IMR-90 (cell line): ENCODE data around the gene TNRC18. TPM values are rescaled to one million over a fixed set of nuclear protein-coding genes. Genes with fewer than 3 reads are reported as not detected.

Source experiments
- ATAC-seq: fragments of 200-7000 bp; cut with Tn5 transposase; 2 replicates; pipeline ENCODE4 v1.9.1; 2020; ENCODE audit warnings: low read depth, mild to moderate bottlenecking, moderate library complexity
- BruUV-seq: library from RNA; stranded (reverse); fragments of 400-500 nt; replicated peaks from 2 replicates; lab custom pipeline; 2021; lab: Mats Ljungman, UMichigan
- CTCF ChIA-PET: fragments of 300-600 bp; formaldehyde crosslinking; extraction: SDS; loops from one replicate; lab custom pipeline; 2021; ENCODE audit warnings: antibody characterized with exemption; lab: Yijun Ruan, JAX
- POLR2A ChIA-PET: fragments of 300-600 bp; sonication (Branson Sonifier 250); formaldehyde crosslinking; loops from one replicate; lab custom pipeline; 2022; ENCODE audit warnings: antibody characterized with exemption; ENCODE audit not compliant: unreplicated experiment; lab: Charles Lee
- DNase-seq: peaks from one replicate; pipeline ENCODE4 v3.0.0; 2013
- H2AFZ ChIP-seq: replicated peaks from 2 replicates; pipeline ENCODE3; 2013; ENCODE audit warnings: low read length, mild to moderate bottlenecking; ENCODE audit not compliant: poor library complexity
- H2AK5ac ChIP-seq: 2 replicates; pipeline ENCODE4 v1.6.1; 2013; ENCODE audit warnings: low read depth, low read length, inconsistent platforms
- H2AK9ac ChIP-seq: replicated peaks from 2 replicates; pipeline ENCODE3; 2013; ENCODE audit warnings: mild to moderate bottlenecking, low read depth, low read length, moderate library complexity; ENCODE audit not compliant: poor library complexity
- H2BK120ac ChIP-seq: 2 replicates; pipeline ENCODE4 v1.6.1; 2013; ENCODE audit warnings: low read depth, low read length, inconsistent platforms
- H2BK15ac ChIP-seq: 3 replicates; pipeline ENCODE4 v1.6.1; 2013; ENCODE audit warnings: low read depth, low read length, inconsistent platforms
- H2BK20ac ChIP-seq: 2 replicates; pipeline ENCODE4 v1.6.1; 2013; ENCODE audit warnings: low read depth, mild to moderate bottlenecking, inconsistent platforms, low read length, moderate library complexity
- H2BK5ac ChIP-seq: 2 replicates; pipeline ENCODE4 v1.6.1; 2013; ENCODE audit warnings: mild to moderate bottlenecking, low read depth, low read length, inconsistent platforms; ENCODE audit not compliant: poor library complexity, severe bottlenecking
- H3K14ac ChIP-seq: replicated peaks from 2 replicates; pipeline ENCODE4 v1.6.1; 2013; ENCODE audit warnings: low read depth, low read length, inconsistent platforms
- H3K18ac ChIP-seq: 2 replicates; pipeline ENCODE4 v1.6.1; 2013; ENCODE audit warnings: low read depth, low read length, control low read depth
- H3K23ac ChIP-seq: 2 replicates; pipeline ENCODE4 v1.6.1; 2013; ENCODE audit warnings: low read depth, low read length, inconsistent platforms
- H3K27ac ChIP-seq: 2 replicates; pipeline ENCODE4 v1.5.1; 2013; ENCODE audit warnings: mild to moderate bottlenecking, control low read depth, low read length; ENCODE audit not compliant: insufficient read depth
- H3K27me3 ChIP-seq: 2 replicates; pipeline ENCODE4 v1.6.1; 2013; ENCODE audit warnings: low read length; ENCODE audit not compliant: control insufficient read depth, insufficient read depth
- H3K36me3 ChIP-seq: 2 replicates; pipeline ENCODE4 v1.6.1; 2013; ENCODE audit warnings: low read length, mixed read lengths; ENCODE audit not compliant: control insufficient read depth, insufficient read depth
- H3K4ac ChIP-seq: 2 replicates; pipeline ENCODE4 v1.6.1; 2013; ENCODE audit warnings: low read depth, low read length, inconsistent platforms
- H3K4me1 ChIP-seq: 2 replicates; pipeline ENCODE4 v1.6.1; 2013; ENCODE audit warnings: low read length, mixed read lengths; ENCODE audit not compliant: control insufficient read depth, insufficient read depth
- H3K4me2 ChIP-seq: 2 replicates; pipeline ENCODE4 v1.6.1; 2013; ENCODE audit warnings: low read depth, mild to moderate bottlenecking, control low read depth, low read length, moderate library complexity
- H3K4me3 ChIP-seq: 2 replicates; pipeline ENCODE4 v1.5.1; 2013; ENCODE audit warnings: low read depth, mild to moderate bottlenecking, control low read depth, low read length, moderate library complexity; ENCODE audit not compliant: insufficient read depth
- H3K56ac ChIP-seq: 2 replicates; pipeline ENCODE4 v1.6.1; 2013; ENCODE audit warnings: low read length, inconsistent platforms; ENCODE audit not compliant: insufficient read depth; ENCODE audit errors: extremely low read depth
- H3K79me1 ChIP-seq, 2 experiments: 2 replicates each; pipeline ENCODE4 v1.6.1; 2013; ENCODE audit warnings: low read length in 2 of 2, inconsistent platforms in 1 of 2, low read depth in 1 of 2
- H3K9ac ChIP-seq: 2 replicates; pipeline ENCODE4 v1.6.1; 2013; ENCODE audit warnings: low read depth, low read length, control low read depth
- H3K9me1 ChIP-seq: 2 replicates; pipeline ENCODE4 v1.6.1; 2013; ENCODE audit warnings: low read length, inconsistent platforms; ENCODE audit not compliant: insufficient read depth
- H3K9me3 ChIP-seq: 2 replicates; pipeline ENCODE4 v1.6.1; 2013; ENCODE audit warnings: low read length; ENCODE audit not compliant: control insufficient read depth, insufficient read depth
- H4K20me1 ChIP-seq: 2 replicates; pipeline ENCODE4 v1.6.1; 2013; ENCODE audit warnings: low read length, inconsistent platforms; ENCODE audit not compliant: insufficient read depth
- H4K5ac ChIP-seq: 2 replicates; pipeline ENCODE4 v1.6.1; 2013; ENCODE audit warnings: mild to moderate bottlenecking, low read depth, low read length, control low read depth
- H4K8ac ChIP-seq, 2 experiments: 2 replicates each; pipeline ENCODE4 v1.6.1; 2013; ENCODE audit warnings: low read depth in 2 of 2, low read length in 2 of 2, control low read depth in 1 of 2, inconsistent platforms in 1 of 2
- H4K91ac ChIP-seq: 2 replicates; pipeline ENCODE4 v1.6.1; 2013; ENCODE audit warnings: low read depth, low read length, inconsistent platforms; ENCODE audit not compliant: insufficient read depth
- BHLHE40 ChIP-seq: fragments of 150-350 bp; IDR thresholded peaks from 2 replicates; pipeline ENCODE4 v1.6.1; 2016; ENCODE audit warnings: mild to moderate bottlenecking, low read depth, low read length
- CHD1 ChIP-seq: IDR thresholded peaks from 2 replicates; pipeline ENCODE4 v1.6.1; 2012; ENCODE audit warnings: low read depth, low read length, improper control_type of control experiment
- MAZ ChIP-seq: IDR thresholded peaks from 2 replicates; pipeline ENCODE4 v1.6.1; 2012; ENCODE audit warnings: low read depth, mild to moderate bottlenecking, low read length, improper control_type of control experiment, moderate library complexity, borderline replicate concordance
- MXI1 ChIP-seq: IDR thresholded peaks from 2 replicates; pipeline ENCODE4 v1.6.1; 2012; ENCODE audit warnings: low read depth, mild to moderate bottlenecking, low read length, moderate library complexity, borderline replicate concordance
- NFE2L2 ChIP-seq: fragments of 150-350 bp; IDR thresholded peaks from 2 replicates; pipeline ENCODE4 v1.6.1; 2016; ENCODE audit warnings: low read depth, mild to moderate bottlenecking, low read length
- RCOR1 ChIP-seq: IDR thresholded peaks from 2 replicates; pipeline ENCODE4 v1.6.1; 2012; ENCODE audit warnings: mild to moderate bottlenecking, low read length, improper control_type of control experiment; ENCODE audit not compliant: insufficient replicate concordance
- RFX5 ChIP-seq: IDR thresholded peaks from 2 replicates; pipeline ENCODE4 v1.8.0; 2012; ENCODE audit warnings: low read depth, mild to moderate bottlenecking, low read length, moderate library complexity
- WGBS, 2 experiments: methylation state at CpG; one replicate each; pipeline versions ENCODE4 v1.1.5 to v1.1.7; 2013; ENCODE audit warnings: missing lambda C conversion rate in 2 of 2; ENCODE audit not compliant: insufficient read length in 1 of 2; ENCODE audit errors: extremely low coverage in 2 of 2; 5-methylcytosine and 5-hydroxymethylcytosine counted together
- dilution Hi-C: fragments of 300-500 bp; cut with HindIII; formaldehyde crosslinking; loops from one replicate; pipeline ENCODE4 v1.14.3; 2018; ENCODE audit warnings: low sequenced_read_pairs; ENCODE audit not compliant: unreplicated experiment
- in situ Hi-C: fragments of 300-500 bp; cut with MboI; formaldehyde crosslinking; loops from 3 replicates; pipeline ENCODE4 v1.14.3; 2019; ENCODE audit warnings: low sequenced_read_pairs, inconsistent platforms, mixed read lengths
- intact Hi-C: fragments of 100-400 bp; cut with micrococcal nuclease; formaldehyde crosslinking; loops from 2 replicates; pipeline ENCODE4 v1.10.0; 2022
- polyA plus RNA-seq, 3 experiments: library from polyadenylated mRNA; depleted of rRNA; stranded (reverse); fragments of >200 nt; gene quantifications; 2 replicates each; pipeline ENCODE4 v1.2.3, GENCODE V29; 2012; ENCODE audit warnings: low replicate concordance in 1 of 3
- total RNA-seq: library from RNA; depleted of rRNA; stranded (reverse); fragments of >200 nt; gene quantifications from 2 replicates; pipeline ENCODE4 v1.2.3, GENCODE V29; 2012
- TF ChIP-seq, protein P1 (sequence below): fragments of 150-350 bp; IDR thresholded peaks from 2 replicates; pipeline ENCODE4 v1.6.1; 2017; ENCODE audit warnings: mild to moderate bottlenecking, antibody characterized with exemption, low read length, low read depth
- TF ChIP-seq, protein P2 (sequence below): conservative IDR thresholded peaks from 2 replicates; pipeline ENCODE4 v1.5.1; 2012; ENCODE audit warnings: mild to moderate bottlenecking, low read depth, low read length, improper control_type of control experiment
- TF ChIP-seq, protein P3 (sequence below): fragments of 150-350 bp; IDR thresholded peaks from 2 replicates; pipeline ENCODE4 v1.6.1; 2016; ENCODE audit warnings: low read depth, mild to moderate bottlenecking, low read length, moderate library complexity, borderline replicate concordance

The TNRC18 gene
- total and polyA plus RNA-seq, 2 of the 4 experiments (the other 2 are of a cell fraction): 4.7 to 29.6 TPM

DNA sequence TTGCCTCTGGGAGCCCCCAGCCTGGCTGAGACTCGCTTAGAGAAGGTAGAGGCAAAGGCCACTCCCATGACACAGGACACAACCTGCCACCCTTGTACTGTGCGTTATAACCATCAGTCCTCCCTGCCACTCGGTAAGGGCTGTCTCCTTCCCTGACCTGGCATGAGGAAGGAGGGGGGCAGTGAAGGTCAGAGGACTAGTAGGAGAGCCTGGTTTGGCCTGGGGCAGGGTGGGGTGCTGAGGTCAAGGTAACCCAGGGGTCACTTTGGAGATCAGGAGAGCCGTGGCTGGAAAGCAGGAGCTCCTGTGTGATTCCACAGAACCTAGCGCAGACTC lies 6.9 kb upstream of the TNRC18 start:
- H3K9me1 ChIP-seq: peaks cover 4% of the 10 kb centered on the region
- no peak overlapping the region for H4K5ac ChIP-seq
- TF ChIP-seq RCOR1 (no peak), NFE2L2 (no peak), CHD1 (no peak), RFX5 (no peak), BHLHE40 (no peak), MAZ (no peak), MXI1 (no peak)
- TF ChIP-seq, protein P1, sequence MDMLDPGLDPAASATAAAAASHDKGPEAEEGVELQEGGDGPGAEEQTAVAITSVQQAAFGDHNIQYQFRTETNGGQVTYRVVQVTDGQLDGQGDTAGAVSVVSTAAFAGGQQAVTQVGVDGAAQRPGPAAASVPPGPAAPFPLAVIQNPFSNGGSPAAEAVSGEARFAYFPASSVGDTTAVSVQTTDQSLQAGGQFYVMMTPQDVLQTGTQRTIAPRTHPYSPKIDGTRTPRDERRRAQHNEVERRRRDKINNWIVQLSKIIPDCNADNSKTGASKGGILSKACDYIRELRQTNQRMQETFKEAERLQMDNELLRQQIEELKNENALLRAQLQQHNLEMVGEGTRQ: no peak
- TF ChIP-seq, protein P2, sequence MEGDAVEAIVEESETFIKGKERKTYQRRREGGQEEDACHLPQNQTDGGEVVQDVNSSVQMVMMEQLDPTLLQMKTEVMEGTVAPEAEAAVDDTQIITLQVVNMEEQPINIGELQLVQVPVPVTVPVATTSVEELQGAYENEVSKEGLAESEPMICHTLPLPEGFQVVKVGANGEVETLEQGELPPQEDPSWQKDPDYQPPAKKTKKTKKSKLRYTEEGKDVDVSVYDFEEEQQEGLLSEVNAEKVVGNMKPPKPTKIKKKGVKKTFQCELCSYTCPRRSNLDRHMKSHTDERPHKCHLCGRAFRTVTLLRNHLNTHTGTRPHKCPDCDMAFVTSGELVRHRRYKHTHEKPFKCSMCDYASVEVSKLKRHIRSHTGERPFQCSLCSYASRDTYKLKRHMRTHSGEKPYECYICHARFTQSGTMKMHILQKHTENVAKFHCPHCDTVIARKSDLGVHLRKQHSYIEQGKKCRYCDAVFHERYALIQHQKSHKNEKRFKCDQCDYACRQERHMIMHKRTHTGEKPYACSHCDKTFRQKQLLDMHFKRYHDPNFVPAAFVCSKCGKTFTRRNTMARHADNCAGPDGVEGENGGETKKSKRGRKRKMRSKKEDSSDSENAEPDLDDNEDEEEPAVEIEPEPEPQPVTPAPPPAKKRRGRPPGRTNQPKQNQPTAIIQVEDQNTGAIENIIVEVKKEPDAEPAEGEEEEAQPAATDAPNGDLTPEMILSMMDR: no peak
- TF ChIP-seq, protein P3, sequence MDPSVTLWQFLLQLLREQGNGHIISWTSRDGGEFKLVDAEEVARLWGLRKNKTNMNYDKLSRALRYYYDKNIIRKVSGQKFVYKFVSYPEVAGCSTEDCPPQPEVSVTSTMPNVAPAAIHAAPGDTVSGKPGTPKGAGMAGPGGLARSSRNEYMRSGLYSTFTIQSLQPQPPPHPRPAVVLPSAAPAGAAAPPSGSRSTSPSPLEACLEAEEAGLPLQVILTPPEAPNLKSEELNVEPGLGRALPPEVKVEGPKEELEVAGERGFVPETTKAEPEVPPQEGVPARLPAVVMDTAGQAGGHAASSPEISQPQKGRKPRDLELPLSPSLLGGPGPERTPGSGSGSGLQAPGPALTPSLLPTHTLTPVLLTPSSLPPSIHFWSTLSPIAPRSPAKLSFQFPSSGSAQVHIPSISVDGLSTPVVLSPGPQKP: no peak
- DNase-seq: no peak
- H2BK15ac ChIP-seq: peak overlapping the region; percentile 68; the same call in 1 of the 3 replicates
- ATAC-seq: no peak
- 0 out of 2 replicates have a peak, but pooled peaks cover 2% of the 10 kb centered on the region for H3K9me3 ChIP-seq
- peak overlapping the region; percentile 99 for H2AK9ac ChIP-seq
- peak overlapping the region; percentile 89 for H2AK5ac ChIP-seq
- in situ Hi-C loops (no loop called here), intact Hi-C loops (no loop called here), dilution Hi-C loops (no loop called here)
- H3K23ac ChIP-seq: peak overlapping the region; percentile 95
- peaks cover 42% of the 10 kb centered on the region for H4K20me1 ChIP-seq
- H3K4ac ChIP-seq: peak overlapping the region; percentile 96
- peak overlapping the region; percentile 99; the same call in 1 of the 2 replicates for H3K27ac ChIP-seq
- no peak overlapping the region for H2AFZ ChIP-seq
- H3K27me3 ChIP-seq: no peaks in the 10 kb centered on the region
- H4K8ac ChIP-seq: peak overlapping the region in 1 of 2 experiments; percentile 59; a peak in 2 of 4 replicates
- ChIA-PET CTCF (no interaction called here), POLR2A (interaction anchor here (0.6 kb wide), 1 partner anchor 9 kb away, joined by 3 read pairs; no protein-coding TSS in a partner anchor)
- peak overlapping the region; percentile 78 for H3K14ac ChIP-seq
- peak overlapping the region; percentile 90; the same call in 1 of the 2 replicates for H3K4me2 ChIP-seq
- peaks cover 6% of the 10 kb centered on the region; the same call in 1 of the 2 replicates for H3K4me1 ChIP-seq
- no peak overlapping the region for H2BK20ac ChIP-seq
- H3K56ac ChIP-seq: no peak overlapping the region
- peaks cover 11% of the 10 kb centered on the region; the same call in 1 of the 2 replicates for H3K36me3 ChIP-seq
- H2BK120ac ChIP-seq: peak overlapping the region; percentile 39; the same call in 1 of the 2 replicates
- no CpG with 5 or more reads among the region's 5 CpGs for whole genome bisulfite sequencing, 2 experiments
- 0 out of 2 replicates have a peak overlapping the region, but pooled peaks have one; percentile 90 for H3K9ac ChIP-seq
- H3K18ac ChIP-seq: no peak overlapping the region
- no TSS peak for BruUV-seq
- no peak overlapping the region for H2BK5ac ChIP-seq
- peak overlapping the region; percentile 38 for H4K91ac ChIP-seq
- peaks cover 11 to 49% of the 10 kb centered on the region in 2 experiments for H3K79me1 ChIP-seq
- no peak overlapping the region for H3K4me3 ChIP-seq
